Calu3 (cell line): ENCODE data around the gene LTV1. TPM values are rescaled to one million over a fixed set of nuclear protein-coding genes. Genes with fewer than 3 reads are reported as not detected.
"Not testable (repeated sequence)": the region's sequence is repeated elsewhere in the genome, so short reads cannot be mapped to it uniquely, and the experiment has no call there.

ENCODE experiments used
- BruUV-seq: library from RNA; stranded (reverse); fragments of 400-500 nt; replicated peaks from 2 replicates; lab custom pipeline; 2021; lab: Mats Ljungman, UMichigan
- CTCF ChIA-PET: fragments of 300-600 bp; sonication (Branson Sonifier 250); formaldehyde crosslinking; loops from one replicate; lab custom pipeline; 2022; ENCODE audit warnings: antibody characterized with exemption; lab: Charles Lee
- DNase-seq: peaks from one replicate; pipeline ENCODE4 v3.0.0; 2022
- H3K27ac Mint-ChIP-seq: one replicate; pipeline ENCODE4 v1.8.0; 2022; ENCODE audit warnings: mixed read lengths; ENCODE audit not compliant: unreplicated experiment
- H3K27me3 Mint-ChIP-seq: one replicate; pipeline ENCODE4 v1.8.0; 2022; ENCODE audit warnings: mixed read lengths; ENCODE audit not compliant: unreplicated experiment
- H3K36me3 Mint-ChIP-seq: one replicate; pipeline ENCODE4 v1.8.0; 2022; ENCODE audit warnings: mild to moderate bottlenecking, moderate library complexity, mixed read lengths; ENCODE audit not compliant: insufficient read depth, unreplicated experiment
- H3K4me1 Mint-ChIP-seq: one replicate; pipeline ENCODE4 v1.8.0; 2022; ENCODE audit warnings: mild to moderate bottlenecking, low read depth, mixed read lengths; ENCODE audit not compliant: unreplicated experiment
- H3K4me3 Mint-ChIP-seq: one replicate; pipeline ENCODE4 v1.8.0; 2022; ENCODE audit warnings: mild to moderate bottlenecking, low read depth, moderate library complexity, mixed read lengths; ENCODE audit not compliant: unreplicated experiment
- H3K9me3 Mint-ChIP-seq: one replicate; pipeline ENCODE4 v1.8.0; 2022; ENCODE audit warnings: low read depth, mixed read lengths; ENCODE audit not compliant: unreplicated experiment
- intact Hi-C: fragments of 100-400 bp; cut with micrococcal nuclease; formaldehyde crosslinking; loops from one replicate; pipeline ENCODE4 v1.10.0; 2022; ENCODE audit not compliant: unreplicated experiment
- total RNA-seq: library from RNA; stranded (reverse); gene quantifications from 2 replicates; pipeline ENCODE4 v1.2.3, GENCODE V29; 2022
- TF ChIP-seq, protein P1 (sequence below): fragments of 200-600 bp; IDR thresholded peaks from one replicate; pipeline ENCODE4 v1.8.0; 2022; ENCODE audit warnings: antibody characterized with exemption; ENCODE audit not compliant: unreplicated experiment

The LTV1 gene
- total RNA-seq, 1 experiment from 2014 or later, result 21.8 TPM

DNA sequence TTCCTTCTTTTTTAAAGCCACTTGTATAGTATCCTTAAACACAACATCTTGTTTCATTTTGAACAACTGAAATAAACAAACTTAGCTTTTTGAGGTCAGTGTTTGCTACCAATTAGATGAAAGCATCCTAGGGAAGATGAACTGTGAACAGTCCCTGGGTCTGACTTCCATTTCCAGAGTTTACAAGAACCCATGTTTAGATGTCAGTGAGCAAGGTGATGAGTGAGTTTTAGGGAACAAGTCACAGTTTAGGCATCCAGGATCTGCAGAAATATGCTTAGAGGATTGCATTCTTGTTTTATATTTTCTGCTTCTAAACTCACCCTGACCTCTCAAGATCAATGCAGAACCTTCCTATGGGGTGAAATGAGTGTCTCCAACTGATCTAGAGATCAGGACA lies 24.1 kb downstream of the LTV1 start:
- no TSS peak for BruUV-seq

DNA sequence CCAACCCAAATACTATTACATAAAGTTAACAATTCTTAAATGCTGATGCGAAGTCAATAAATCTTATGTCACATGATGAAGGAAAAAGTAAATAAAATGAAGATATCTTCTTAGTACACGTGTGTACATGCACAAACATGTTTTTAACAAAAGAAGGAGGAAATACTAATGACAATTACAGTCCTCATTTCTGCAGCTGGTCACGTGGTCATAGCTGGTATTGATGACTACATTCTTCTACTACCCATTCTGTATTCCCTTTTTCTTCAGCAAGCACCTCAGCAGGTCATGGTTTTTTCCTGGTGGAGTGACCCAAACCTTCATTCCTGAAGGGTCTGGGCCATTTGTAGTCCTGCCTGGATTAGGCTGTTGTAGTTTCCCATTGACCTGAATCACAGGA lies 25.7 kb downstream of the LTV1 start:
- DNase-seq, H3K9me3 Mint-ChIP-seq, H3K27ac Mint-ChIP-seq, CTCF ChIA-PET, H3K36me3 Mint-ChIP-seq, BruUV-seq, H3K27me3 Mint-ChIP-seq, H3K4me1 Mint-ChIP-seq, H3K4me3 Mint-ChIP-seq: not testable (repeated sequence)
- intact Hi-C loops, result loop anchor here (2.0 kb wide), 1 partner anchor 16 kb away; no protein-coding TSS in a partner anchor

More for the DNA sequence above, 24.1 kb downstream of the LTV1 start:
- Mint-ChIP-seq H3K36me3 (peaks cover 6% of the 10 kb centered on the region), H3K27ac (no peak overlapping the region), H3K27me3 (no peaks in the 10 kb centered on the region), H3K9me3 (no peaks in the 10 kb centered on the region), H3K4me3 (no peak overlapping the region), H3K4me1 (no peaks in the 10 kb centered on the region)
- TF ChIP-seq, protein P1, sequence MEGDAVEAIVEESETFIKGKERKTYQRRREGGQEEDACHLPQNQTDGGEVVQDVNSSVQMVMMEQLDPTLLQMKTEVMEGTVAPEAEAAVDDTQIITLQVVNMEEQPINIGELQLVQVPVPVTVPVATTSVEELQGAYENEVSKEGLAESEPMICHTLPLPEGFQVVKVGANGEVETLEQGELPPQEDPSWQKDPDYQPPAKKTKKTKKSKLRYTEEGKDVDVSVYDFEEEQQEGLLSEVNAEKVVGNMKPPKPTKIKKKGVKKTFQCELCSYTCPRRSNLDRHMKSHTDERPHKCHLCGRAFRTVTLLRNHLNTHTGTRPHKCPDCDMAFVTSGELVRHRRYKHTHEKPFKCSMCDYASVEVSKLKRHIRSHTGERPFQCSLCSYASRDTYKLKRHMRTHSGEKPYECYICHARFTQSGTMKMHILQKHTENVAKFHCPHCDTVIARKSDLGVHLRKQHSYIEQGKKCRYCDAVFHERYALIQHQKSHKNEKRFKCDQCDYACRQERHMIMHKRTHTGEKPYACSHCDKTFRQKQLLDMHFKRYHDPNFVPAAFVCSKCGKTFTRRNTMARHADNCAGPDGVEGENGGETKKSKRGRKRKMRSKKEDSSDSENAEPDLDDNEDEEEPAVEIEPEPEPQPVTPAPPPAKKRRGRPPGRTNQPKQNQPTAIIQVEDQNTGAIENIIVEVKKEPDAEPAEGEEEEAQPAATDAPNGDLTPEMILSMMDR, result no peak
- intact Hi-C loops, result no loop called here
- DNase-seq, result no peak
- CTCF ChIA-PET, result no interaction called here

DNA sequence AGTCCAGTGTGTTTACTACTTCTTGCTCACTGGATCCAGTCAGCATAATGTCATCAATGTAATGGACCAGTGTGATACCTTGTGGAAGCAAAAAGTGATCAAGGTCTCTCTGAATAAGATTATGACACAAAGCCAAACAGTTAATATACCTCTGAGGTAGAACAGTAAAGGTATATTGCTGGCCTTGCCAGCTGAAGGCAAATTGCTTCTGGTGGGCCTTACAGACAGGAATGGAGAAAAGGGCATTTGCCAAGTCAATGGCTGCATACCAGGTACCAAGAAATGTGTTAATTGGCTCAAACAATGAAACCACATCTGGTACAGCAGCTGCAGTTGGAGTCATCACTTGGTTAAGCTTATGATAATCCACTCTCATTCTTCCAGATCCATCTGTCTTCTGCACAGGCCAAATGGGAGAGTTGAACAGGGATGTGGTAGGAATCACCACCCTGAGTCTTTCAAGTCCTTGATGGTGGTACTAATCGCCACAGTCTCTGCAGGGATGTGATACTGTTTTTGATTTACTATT lies 28.1 kb downstream of the LTV1 start:
- H3K36me3 Mint-ChIP-seq, H3K27me3 Mint-ChIP-seq, H3K27ac Mint-ChIP-seq, H3K4me1 Mint-ChIP-seq, CTCF ChIA-PET, H3K9me3 Mint-ChIP-seq, BruUV-seq, intact Hi-C loops, H3K4me3 Mint-ChIP-seq, DNase-seq: not testable (repeated sequence)

DNA sequence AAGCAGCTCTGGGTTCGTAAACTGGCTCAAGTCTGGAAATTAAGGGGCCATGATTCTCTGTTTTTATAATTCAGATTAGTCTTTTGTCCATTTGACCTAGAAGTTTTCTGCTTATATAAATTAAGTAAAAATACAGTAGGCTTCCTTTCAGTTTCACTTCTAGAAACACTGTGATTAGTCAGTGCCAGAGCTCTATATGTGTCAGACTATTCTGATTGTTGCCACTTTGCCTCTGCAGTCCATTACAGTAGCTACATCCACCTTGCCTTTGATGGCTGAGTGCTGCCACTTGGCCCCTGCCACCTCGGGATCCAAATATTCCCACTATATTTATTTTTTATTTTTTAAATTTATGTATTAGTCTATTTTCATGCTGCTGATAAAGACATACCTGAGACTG lies 29.1 kb downstream of the LTV1 start:
- Mint-ChIP-seq H3K4me3 (no peak overlapping the region), H3K9me3 (no peaks in the 10 kb centered on the region), H3K36me3 (no peaks in the 10 kb centered on the region), H3K27ac (no peak overlapping the region), H3K27me3 (no peaks in the 10 kb centered on the region), H3K4me1 (no peaks in the 10 kb centered on the region)
- no peak for DNase-seq
- intact Hi-C loops, result no loop called here
- TF ChIP-seq, protein P1, result no peak
- CTCF ChIA-PET, result no interaction called here
- BruUV-seq, result no TSS peak

DNA sequence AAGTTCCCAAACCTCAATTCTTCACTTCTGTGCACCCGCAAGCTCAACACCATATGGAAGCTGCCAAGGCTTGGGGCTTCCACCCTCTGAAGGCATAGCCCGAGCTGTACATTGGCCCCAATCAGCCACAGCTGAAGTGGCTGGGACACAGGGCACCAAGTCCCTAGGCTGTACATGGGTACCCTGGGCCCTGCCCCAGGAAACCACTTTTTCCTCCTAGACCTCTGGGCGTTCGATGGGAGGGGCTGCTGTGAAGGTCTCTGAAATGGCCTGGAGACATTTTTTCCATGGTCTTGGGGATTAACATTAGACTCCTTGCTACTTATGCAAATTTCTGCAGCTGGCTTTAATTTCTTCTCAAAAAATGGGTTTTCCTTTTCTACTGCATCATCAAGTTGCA lies 30.5 kb downstream of the LTV1 start:
- DNase-seq, H3K27ac Mint-ChIP-seq, H3K36me3 Mint-ChIP-seq, H3K4me3 Mint-ChIP-seq, intact Hi-C loops, H3K27me3 Mint-ChIP-seq, H3K9me3 Mint-ChIP-seq, BruUV-seq, H3K4me1 Mint-ChIP-seq, CTCF ChIA-PET: not testable (repeated sequence)

DNA sequence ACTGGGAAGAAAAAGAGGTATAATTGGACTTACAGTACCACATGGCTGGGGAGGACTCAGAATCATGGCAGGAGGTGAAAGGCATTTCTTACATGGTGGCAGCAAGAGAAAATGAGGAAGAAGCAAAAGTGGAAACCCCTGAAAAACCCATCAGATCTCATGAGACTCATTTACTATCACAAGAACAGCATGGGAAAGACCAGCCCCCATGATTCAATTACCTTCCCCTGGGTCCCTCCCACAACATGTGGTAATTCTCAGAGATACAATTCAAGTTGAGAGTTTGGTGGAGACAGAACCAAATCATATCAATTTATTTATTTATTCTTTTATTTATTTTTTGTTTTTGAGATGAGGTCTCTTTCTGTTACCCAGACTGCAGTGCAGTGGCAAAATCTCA lies 31.4 kb downstream of the LTV1 start:
- CTCF ChIA-PET, intact Hi-C loops: not testable (repeated sequence)

More for the DNA sequence above, 31.4 kb downstream of the LTV1 start:
- H3K27me3 Mint-ChIP-seq, BruUV-seq, H3K36me3 Mint-ChIP-seq, H3K4me3 Mint-ChIP-seq, H3K9me3 Mint-ChIP-seq, DNase-seq, H3K4me1 Mint-ChIP-seq, H3K27ac Mint-ChIP-seq: not testable (repeated sequence)
